Mammary epithelial cell (primary cell): Measurements from ENCODE around the gene TRIM15.

Experiments
- EZH2 ChIP-seq: IDR thresholded peaks from 2 replicates; pipeline ENCODE4 v1.6.1; 2012; ENCODE audit warnings: low read length, inconsistent platforms, borderline replicate concordance
- TF ChIP-seq, protein P1 (sequence below), 2 donors: IDR thresholded peaks in 1 of 2; conservative IDR thresholded peaks in 1 of 2; 2 replicates each; pipeline ENCODE4 v1.5.1; 2011 to 2012; ENCODE audit warnings: inconsistent platforms in 2 of 2, low read length in 2 of 2, mild to moderate bottlenecking in 2 of 2, control low read depth in 1 of 2, low read depth in 1 of 2; ENCODE audit not compliant: insufficient read depth in 1 of 2; ENCODE audit errors: extremely low read depth in 1 of 2

DNA sequence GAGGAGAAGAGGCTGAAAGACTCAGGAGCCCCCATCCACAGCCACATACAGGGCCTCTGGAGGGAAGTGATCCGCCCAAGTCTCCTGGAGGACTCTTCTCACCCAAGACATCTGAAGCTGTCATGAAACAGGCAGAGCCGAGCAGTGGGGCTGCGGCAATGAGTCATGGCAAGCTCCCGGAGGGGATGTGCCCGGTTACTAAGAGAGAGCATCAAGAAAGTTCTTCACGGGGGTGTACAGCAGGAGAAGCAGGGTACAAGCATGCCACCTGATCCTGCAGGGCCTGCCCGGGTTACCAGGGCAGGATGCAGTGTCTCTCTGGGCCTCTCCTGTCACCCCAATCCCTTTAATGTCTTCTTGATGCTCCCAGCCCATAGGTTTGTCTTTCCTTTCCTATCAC lies 28.7 kb downstream of the TRIM15 start:
- TF ChIP-seq, protein P1, sequence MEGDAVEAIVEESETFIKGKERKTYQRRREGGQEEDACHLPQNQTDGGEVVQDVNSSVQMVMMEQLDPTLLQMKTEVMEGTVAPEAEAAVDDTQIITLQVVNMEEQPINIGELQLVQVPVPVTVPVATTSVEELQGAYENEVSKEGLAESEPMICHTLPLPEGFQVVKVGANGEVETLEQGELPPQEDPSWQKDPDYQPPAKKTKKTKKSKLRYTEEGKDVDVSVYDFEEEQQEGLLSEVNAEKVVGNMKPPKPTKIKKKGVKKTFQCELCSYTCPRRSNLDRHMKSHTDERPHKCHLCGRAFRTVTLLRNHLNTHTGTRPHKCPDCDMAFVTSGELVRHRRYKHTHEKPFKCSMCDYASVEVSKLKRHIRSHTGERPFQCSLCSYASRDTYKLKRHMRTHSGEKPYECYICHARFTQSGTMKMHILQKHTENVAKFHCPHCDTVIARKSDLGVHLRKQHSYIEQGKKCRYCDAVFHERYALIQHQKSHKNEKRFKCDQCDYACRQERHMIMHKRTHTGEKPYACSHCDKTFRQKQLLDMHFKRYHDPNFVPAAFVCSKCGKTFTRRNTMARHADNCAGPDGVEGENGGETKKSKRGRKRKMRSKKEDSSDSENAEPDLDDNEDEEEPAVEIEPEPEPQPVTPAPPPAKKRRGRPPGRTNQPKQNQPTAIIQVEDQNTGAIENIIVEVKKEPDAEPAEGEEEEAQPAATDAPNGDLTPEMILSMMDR (conservative IDR thresholded peaks at IDR 0.05 in 1 of 2, IDR thresholded peaks at IDR 0.05 in 1 of 2; ENCODE audit: extremely low read depth in 1 of 2, insufficient read depth in 1 of 2, low read depth in 1 of 2, low read length in 2 of 2) = no peak
- no peak for TF ChIP-seq EZH2
